HG03280 (cell line): ENCODE measurements around the gene ASPRV1.

Experiments used
- ATAC-seq: cut with Tn5 transposase; IDR thresholded peaks from one replicate; pipeline ENCODE4 v1.9.1; 2021; ENCODE audit warnings: mild to moderate bottlenecking, moderate library complexity; ENCODE audit not compliant: unreplicated experiment

Gene ASPRV1

DNA sequence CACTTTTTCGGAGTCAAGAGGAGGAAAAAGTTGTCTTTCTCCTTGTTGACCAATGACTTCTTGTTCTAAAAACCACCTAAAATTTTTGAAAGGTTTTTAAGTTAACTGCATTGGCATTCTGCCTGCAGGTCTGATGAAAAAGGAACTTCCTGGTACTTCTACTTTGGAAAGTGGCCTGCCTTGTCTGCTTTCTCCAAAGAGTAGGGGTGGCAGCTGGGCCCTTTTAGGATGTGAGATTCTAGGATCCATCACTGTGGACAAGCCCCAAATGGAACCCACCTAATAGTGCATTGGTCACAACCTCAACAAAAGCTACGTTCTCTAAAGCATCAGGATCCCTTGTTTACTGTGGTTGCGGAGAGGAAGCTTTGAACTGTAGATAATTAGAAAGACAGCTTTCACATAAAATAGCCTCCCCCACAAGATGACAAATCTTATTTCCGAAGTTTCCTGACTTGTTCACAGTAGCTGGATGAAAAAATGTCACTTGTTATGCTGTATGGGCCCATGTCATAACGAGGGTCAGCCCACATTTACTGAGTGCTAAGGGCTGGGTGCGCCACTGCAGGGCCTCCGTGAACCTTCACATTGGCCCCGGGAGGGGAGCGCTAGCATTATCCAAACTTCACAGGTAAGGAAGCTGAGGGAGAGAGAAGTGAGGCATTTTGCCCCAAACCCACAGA is 17.4 kb downstream of the ASPRV1 start:
- ATAC-seq: no peak

DNA sequence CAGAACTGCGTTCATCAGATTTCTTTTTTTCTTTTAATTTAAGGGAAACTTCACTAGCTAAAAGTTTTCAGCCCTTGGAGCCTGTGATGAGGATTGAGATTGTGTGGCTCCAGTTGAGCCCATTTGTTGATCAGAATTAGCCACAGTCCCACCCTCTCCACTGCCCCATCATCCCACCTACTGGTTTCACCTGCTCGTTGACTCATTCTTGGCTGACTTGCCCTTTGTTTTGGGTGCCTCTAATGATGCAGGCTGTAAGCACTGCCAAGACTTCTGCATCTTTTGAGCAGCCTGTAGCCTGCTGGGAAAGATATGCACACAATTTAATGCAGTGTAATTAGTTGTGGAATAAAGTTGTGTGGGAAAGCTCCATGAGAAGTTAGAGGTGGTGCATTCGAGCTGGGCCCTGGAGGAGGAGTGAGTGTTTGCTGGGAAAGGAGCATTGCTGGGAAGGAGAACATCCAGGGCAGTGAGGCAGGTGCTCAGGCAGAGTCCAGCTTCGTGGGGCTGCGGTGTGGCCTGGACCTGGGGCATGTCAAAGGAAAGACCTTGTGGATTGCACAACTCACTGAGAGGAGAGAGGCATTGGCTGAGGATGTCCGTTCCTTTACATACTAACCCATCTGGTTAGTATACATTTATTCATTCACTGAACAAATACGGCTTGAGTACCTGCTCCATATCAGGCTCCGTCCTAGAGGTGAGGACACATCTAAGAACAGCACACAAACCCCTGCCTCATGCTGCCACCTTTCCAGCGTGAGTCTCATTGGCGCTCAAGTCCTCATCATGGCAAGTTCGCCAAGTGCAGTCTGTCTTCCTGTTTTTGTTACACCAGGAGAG is 18.2 kb downstream of the ASPRV1 start:
- ATAC-seq: no peak

DNA sequence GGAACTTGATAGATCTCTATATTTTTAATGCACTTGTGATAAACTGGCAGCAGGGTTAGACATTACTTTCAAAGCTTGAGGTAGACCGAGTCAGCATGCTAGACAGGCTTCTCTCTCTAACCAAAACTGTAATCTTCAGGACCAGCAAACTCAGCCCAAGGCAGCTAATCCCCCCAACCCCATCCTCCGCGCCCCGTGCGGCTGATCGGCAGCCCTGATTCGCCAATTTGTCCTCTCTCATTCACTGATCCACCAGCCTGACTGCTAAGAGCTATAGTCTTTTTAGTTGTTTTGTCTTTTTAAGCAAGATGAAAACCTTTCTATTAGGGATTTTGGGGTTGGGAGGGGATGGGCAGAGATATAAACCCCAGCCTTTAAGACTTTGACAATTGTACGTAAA is 20.7 kb downstream of the ASPRV1 start:
- no peak for ATAC-seq

DNA sequence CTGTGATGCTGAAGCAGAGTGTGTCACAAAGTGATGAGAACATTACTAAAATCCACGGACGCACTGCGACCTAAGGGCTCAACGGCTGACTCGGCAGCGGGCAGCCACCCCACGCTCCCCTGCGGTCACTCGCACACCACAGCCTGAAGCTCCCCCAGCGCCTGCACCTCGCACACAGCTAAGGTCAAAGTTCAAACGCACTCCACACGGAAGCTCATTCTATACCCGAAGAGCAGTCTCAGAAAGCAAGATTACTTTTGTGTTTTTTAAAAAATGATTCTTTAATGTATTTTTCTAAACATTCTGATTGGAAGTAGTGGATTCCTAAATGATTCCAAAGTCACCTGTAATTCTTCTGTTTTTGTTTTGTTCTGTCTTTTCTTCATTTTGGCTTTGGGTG is 21.7 kb downstream of the ASPRV1 start:
- ATAC-seq: no peak

DNA sequence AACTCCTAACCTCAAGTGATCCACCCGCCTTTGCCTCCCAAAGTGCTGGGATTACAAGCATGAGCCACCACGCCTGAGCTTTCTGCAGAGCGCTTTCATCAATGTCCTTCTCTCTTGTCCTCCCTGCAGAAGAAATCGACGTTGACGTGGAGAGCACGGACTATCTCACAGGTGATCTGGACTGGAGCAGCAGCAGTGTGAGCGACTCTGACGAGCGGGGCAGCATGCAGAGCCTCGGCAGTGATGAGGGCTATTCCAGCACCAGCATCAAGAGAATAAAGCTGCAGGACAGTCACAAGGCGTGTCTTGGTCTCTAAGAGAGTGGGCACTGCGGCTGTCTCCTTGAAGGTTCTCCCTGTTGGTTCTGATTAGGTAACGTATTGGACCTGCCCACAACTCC is 23.5 kb downstream of the ASPRV1 start:
- no peak for ATAC-seq

DNA sequence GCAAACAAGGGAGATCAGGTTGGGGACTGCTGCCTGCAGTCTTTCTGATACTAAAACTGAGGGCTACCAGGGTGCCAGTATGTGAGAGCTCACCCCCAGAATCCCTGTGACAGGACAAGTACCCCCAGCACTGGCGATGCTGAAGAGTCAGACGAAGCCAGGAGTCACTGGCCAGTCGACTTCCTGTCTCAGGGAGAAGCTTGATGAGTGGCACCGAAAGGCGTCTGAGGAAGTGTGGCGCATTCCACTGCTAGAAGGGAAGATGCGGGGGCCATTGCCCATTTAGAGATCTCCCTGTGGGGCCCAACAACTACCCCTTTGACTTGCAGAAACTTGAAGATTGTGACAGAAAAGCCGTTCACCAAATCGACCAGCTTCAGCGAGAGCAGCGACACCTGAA is 24.5 kb downstream of the ASPRV1 start:
- no peak for ATAC-seq

DNA sequence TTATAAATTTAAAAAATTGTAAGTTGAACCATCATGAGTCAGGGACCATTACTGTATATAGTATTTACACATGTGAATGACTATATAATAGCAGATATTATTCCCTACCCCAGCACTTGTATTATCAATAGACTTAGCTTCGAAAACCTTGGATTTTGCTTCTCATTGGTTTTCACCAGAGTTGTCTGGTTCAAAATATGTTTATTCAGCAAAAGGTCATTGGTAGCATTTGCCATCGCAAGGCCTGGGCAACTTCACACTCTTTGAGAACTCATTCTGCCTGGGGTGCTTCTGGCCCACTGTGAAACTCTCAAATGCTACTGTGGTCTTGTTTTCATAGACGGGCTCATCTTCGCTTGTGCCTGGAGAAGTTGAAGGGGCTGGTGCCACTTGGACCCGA is 26.4 kb downstream of the ASPRV1 start:
- ATAC-seq: no peak

DNA sequence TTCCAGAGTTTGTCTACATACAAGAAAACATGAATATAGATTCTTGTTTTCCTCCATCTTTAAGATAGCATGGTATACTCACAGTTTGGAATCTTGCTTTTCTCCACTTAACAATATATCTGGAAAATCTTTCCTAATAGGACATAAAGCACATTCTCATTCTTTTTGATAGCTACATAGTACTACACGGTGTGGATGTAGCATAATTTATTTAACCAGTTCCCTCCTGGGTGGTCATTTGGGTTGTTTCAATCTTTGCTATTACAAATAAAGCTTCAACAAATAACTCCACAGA is 26.9 kb downstream of the ASPRV1 start:
- ATAC-seq: no peak

DNA sequence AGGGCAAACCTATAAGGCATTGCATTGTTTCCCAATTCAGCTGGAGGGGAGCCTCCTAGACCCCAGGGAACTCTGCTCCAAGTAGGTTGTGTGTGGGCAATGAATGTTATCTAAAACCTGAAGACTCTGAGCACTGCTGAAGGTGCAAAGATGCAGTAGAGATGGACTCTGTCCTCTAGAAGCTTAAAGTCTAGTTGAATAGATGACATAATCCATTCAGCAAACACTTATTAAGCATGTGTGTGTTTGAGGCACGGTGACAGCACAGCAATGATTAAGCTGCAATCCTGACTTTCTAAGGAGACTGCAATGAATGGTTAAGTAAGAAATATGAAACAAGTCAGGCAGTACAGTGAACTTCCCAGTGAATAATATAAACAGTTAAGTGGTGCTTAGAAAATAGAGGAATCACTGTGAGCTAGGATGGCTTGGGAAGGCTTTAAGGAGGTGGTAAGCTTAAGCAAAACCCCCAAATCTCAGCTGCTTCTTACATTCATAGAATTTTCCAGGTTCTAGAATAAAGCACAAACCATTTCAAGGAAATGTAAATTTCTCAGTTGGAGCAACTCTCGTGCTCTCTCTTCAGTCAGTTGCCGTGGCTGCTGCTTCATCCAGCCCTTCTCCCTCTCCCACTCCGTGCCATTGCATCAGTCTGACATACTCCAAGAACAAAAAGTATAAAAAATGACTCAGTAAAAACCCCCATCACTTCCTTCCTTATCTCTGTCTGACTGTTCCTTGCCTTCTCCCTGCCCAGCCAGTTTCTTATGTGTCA is 27.4 kb downstream of the ASPRV1 start:
- ATAC-seq: no peak

DNA sequence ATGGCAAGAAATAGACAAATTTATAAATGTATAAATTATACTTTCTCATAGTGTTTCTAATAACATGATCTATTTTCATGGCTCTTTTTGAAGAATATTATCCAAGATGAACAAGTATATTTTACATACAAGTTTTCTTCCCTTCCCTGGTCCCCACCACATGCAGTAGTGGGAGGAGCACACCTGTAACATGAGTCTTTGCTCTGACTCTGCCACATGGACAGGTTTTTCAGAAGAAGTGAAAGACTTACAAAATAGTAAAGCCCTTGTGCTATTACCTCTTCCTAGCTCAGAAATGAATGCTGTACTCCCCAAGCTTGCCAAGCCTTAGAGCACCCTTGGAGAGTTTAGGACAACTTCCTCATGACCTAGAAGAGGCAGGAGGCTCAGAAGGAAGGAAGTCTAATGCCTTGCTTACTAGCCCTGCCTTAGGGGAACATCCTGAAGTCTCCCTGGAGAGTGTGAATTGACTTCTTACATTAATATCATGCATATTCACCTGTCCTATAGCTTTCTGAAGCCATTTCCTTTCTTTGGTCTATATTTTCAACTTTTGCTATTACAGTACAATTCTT is 28.1 kb downstream of the ASPRV1 start:
- ATAC-seq: no peak

DNA sequence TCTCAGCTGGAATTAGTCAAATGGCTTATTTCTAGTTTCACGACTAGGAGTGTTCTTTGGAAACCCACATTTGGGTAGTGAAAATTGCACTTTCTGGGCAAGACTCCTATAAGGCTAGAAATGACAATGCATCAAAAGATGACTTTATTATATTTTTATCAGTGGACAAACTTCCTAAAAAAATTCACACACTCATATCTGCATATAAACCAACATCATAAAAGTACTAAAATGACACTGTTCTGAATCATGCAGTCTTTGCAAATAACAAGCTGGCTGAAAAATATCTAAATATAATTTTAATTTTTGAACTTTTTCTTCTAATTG is 28.9 kb downstream of the ASPRV1 start:
- ATAC-seq: no peak

DNA sequence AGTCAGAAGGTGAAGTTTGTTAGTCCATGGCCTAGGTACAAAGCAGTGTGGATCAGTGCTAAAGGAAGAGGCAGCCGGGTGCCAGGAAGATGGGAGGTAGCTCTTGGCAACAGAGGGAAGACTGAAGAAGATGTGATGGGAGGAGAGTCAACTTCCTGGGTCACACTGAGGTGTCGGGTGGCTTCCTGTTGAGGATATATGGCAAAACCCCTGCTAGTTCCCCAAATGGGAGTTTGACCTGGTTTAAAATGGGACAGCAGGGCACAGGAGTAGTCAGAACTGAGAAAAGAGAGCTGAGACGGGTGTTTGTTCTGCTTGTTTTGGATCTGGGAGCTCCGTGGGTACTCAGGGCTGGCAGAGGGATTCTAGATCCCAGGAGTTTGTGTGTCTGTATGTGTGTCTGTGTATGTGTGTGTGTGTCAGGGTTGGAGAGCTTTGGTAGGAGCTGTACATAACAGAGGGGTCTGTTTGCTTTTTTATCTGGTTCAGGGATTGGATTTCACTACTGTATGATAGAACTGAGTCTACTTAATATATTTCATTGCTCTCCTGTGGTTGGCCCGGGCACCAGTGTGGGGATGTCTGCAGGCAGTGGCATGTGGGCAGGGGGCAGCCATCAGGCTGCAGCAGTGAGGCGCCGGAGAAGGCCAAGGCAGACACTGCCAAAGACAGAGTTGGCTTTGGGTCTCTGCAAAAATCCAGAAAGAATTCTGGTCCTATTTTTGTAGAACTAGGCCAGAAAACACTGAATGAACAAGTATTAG is 29.4 kb downstream of the ASPRV1 start:
- no peak for ATAC-seq

DNA sequence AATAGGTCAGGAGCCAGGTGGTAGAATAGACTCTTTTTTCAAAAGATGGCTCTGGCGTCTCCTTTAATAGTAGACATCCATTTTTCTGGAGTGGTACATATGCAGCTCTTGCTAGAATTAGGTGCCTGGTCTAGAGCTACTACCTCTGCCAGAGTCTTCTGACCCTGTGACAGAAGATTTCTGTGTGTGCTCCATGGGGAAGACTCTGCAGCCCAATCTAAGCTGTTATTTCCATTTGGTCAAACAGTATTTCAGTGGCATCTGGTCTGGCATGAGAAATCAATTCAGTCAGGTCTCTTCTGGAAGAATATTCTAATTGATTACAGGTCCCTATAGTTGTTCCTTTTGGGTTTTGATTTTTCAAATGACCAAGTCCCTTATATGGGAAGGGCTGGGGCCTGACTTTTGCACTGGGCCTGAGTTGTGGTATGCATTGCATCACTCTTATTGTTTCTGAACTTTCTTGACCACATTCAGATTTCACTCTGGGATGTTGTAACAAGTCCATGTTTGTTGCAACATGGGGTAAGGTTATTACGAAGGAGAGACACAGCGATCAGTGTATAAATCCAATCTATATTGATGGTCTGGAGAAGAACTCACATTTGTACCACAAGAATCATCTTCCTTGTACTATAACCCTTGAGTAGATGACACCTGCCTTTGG is 34.4 kb downstream of the ASPRV1 start:
- ATAC-seq: no peak

DNA sequence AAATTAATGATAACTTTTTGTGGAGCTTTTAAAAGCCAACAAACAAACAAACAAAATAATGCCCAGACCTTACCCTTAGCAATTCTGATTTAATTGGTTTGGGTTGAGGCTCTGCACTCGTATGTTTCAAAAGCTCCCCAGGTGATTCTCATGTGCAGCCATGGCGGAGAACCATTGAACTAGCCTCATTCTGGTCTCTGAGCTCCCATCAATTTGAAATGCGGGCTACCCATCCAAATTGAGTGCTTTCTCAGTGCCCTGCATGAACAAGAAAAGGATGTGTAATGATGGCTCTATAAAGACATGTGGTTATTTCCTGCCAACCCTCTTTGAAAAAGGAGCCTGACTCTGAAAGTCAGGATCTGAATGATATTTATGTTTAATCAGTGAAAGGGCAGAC is 38.3 kb downstream of the ASPRV1 start:
- ATAC-seq: no peak

DNA sequence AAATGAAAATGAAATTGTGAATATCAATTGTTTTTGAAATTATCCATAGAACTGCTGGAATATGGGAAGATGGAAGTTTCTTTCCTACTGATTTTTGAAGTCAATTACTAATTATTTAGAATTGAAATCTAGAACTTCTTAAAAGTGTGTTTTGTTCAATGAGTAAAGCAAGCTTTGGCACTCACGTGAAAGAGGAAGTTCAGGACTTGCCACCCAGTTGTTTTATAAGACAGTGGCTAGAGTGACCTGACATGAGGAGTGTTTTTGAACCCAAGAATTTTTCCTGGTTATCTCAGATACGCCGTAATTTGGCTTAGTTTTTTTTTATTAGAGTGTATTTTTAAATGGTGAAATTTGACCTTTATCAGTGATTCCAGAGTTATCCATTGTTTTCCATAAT is 43.0 kb downstream of the ASPRV1 start:
- no peak for ATAC-seq

DNA sequence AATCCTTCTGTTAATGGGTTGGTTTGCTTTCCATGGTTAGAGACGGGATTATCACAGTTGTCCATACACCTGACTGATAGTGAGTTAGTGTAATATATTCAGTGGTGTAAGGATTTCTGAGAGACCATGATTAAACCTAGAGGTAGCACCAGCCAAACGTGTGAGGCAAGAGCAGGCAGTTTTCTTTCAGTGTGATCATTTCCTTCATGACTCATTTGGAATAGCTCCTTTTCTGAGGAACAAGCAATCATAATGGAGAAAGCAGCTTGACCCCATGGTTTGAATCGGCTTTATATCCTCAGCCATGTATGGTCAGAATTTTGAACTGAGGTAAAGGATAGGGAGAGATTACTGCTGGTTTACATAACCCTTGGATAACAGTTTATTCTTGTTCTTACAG is 43.6 kb downstream of the ASPRV1 start:
- no peak for ATAC-seq

DNA sequence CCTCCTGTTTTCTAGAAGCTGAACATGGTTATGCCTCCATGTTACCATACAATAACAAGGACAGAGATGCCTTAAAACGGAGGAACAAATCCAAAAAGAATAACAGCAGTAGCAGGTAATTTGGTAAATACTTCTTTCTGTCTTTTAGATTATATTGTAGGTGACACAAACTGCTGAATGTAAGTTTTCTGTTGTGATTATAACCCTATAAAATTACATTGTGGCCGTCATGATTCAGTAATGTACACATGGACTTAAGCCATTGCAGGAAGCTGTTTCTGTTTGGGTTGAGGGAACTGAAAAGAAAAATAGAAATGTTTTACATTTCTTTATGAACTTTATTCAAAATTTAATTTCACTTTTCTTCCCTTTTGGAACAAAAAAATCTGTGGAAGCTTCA is 45.3 kb downstream of the ASPRV1 start:
- ATAC-seq: no peak

DNA sequence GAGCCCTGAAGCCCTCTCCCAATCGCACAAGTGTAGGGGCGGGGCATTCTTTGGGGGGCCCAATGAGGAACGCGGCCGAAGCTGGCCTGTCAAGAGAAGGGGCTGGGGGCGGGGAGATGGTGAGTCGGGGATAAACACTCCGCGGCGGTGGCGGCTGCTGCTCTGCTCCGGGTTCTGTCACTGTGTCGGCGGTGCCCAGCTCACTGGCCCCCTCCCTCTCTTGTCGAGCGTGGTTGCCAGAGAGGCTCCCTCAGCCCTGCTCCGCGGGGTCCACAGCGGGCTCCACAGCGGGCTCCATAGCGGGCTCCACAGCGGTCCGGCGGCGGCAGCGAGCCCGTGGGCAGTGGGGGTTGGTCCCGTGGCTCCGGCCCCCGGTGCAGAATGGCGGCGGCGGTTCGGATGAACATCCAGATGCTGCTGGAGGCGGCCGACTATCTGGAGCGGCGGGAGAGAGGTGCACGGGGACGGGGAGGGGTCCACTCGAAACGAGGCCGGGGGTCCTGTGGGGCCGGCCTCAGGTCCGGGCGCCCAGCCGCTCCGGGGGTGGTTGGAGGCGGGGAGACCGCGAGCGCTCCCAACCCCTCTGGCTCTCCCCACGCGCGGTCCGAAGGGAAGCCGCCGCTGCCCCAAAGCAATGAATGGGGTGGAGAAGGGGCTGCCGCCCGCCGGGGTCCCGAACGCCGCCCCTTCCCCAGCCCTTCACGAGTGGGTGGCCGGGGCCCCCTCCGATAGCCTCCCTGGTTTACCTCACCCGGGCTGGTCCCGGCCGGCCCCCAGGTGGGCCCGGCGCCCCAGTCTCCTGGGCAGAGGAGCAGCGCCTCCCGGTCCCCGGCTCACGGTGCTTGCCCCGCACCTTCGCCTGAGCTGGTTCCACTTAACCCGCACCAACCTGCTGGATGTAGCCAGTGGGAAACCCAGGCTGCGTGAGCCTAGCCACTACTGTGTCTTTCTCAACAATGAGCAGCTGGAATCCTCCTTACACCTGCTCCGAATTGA is 46.2 kb downstream of the ASPRV1 start, which contains the start of gene MXD1:
MXD1 (plus strand) TSS at position 160 of the 996 bp plus-strand sequence; CDS start at position 382, 222 bp downstream.
- no peak for ATAC-seq
